ENCODE results near the gene FHIT. TPM values are rescaled to one million over a fixed set of nuclear protein-coding genes. Genes with fewer than 3 reads are reported as not detected.

Gene FHIT
- total and polyA plus RNA-seq, 4 donors = 2.1 to 14.7 (median 6.6) TPM

GRCh38 chr3:60276615-60277014 lies 974.6 kb downstream of the FHIT start:
- 73% methylated on average over 2 of the region's 2 CpGs for WGBS
- DNase-seq (ENCODE audit: low spot score) = no peak
- Histone ChIP-seq H3K4me3 (ENCODE audit: low read depth in 1 of 3, low read length in 3 of 3) (no peak overlapping the region), H3K27ac (ENCODE audit: low read depth in 1 of 2, low read length in 2 of 2) (no peak overlapping the region), H3K27me3 (ENCODE audit: control insufficient read depth in 4 of 4, insufficient read depth in 4 of 4, low read length in 3 of 4) (no peaks in the 10 kb centered on the region), H3K4me1 (ENCODE audit: control insufficient read depth in 4 of 4, insufficient read depth in 4 of 4, low read length in 3 of 4) (no peaks in the 10 kb centered on the region), H3K36me3 (ENCODE audit: control insufficient read depth in 4 of 4, insufficient read depth in 3 of 4, low read depth in 1 of 4, low read length in 3 of 4) (no peaks in the 10 kb centered on the region), H3K9me3 (ENCODE audit: control insufficient read depth in 4 of 4, low read length in 3 of 4) (no peaks in the 10 kb centered on the region), H3K9ac (ENCODE audit: low read depth in 1 of 2, low read length in 2 of 2) (no peak overlapping the region)
- TF ChIP-seq GABPA (IDR thresholded peaks at IDR 0.05 in 1 of 2, conservative IDR thresholded peaks at IDR 0.05 in 1 of 2) (no peak), TAF1 (conservative IDR thresholded peaks at IDR 0.05) (no peak), RAD21 (IDR thresholded peaks at IDR 0.05) (no peak), SP1 (IDR thresholded peaks at IDR 0.05) (no peak), ATF3 (IDR thresholded peaks at IDR 0.05) (no peak), FOXA1 (IDR thresholded peaks at IDR 0.05) (no peak), EGR1 (IDR thresholded peaks at IDR 0.05; ENCODE audit: low read depth in 2 of 2) (no peak), FOXA2 (IDR thresholded peaks at IDR 0.05) (no peak), ZBTB33 (IDR thresholded peaks at IDR 0.05) (no peak), RXRA (IDR thresholded peaks at IDR 0.05) (no peak), NR2F2 (IDR thresholded peaks at IDR 0.05) (no peak), REST (IDR thresholded peaks at IDR 0.05) (no peak), YY1 (IDR thresholded peaks at IDR 0.05) (no peak), JUND (IDR thresholded peaks at IDR 0.05) (no peak), HNF4A (conservative IDR thresholded peaks at IDR 0.05) (no peak), HNF4G (IDR thresholded peaks at IDR 0.05) (no peak)
- TF ChIP-seq, protein P1, sequence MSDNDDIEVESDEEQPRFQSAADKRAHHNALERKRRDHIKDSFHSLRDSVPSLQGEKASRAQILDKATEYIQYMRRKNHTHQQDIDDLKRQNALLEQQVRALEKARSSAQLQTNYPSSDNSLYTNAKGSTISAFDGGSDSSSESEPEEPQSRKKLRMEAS (IDR thresholded peaks at IDR 0.05) = no peak
- TF ChIP-seq, protein P2, sequence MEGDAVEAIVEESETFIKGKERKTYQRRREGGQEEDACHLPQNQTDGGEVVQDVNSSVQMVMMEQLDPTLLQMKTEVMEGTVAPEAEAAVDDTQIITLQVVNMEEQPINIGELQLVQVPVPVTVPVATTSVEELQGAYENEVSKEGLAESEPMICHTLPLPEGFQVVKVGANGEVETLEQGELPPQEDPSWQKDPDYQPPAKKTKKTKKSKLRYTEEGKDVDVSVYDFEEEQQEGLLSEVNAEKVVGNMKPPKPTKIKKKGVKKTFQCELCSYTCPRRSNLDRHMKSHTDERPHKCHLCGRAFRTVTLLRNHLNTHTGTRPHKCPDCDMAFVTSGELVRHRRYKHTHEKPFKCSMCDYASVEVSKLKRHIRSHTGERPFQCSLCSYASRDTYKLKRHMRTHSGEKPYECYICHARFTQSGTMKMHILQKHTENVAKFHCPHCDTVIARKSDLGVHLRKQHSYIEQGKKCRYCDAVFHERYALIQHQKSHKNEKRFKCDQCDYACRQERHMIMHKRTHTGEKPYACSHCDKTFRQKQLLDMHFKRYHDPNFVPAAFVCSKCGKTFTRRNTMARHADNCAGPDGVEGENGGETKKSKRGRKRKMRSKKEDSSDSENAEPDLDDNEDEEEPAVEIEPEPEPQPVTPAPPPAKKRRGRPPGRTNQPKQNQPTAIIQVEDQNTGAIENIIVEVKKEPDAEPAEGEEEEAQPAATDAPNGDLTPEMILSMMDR (IDR thresholded peaks at IDR 0.05; ENCODE audit: low read depth, low read length, missing input control) = no peak

Data from liver (tissue), 9 donors.